HepG2 (cell line): ENCODE results near the gene NPDC1. TPM values are rescaled to one million over a fixed set of nuclear protein-coding genes. Genes with fewer than 3 reads are reported as not detected.
A peak's percentile ranks its signal among the peaks of the same experiment; 100 is the strongest.

ENCODE experiments used
- CEBPG ChIP-seq: IDR thresholded peaks from 2 replicates; pipeline ENCODE4 v1.6.1; 2016
- CHCHD3 ChIP-seq: sonication (generic); formaldehyde crosslinking; IDR thresholded peaks from 2 replicates; pipeline ENCODE4 v1.8.0; 2022; ENCODE audit warnings: mild to moderate bottlenecking, missing genetic modification reagents, moderate library complexity
- ETV5 ChIP-seq: IDR thresholded peaks from 2 replicates; pipeline ENCODE4 v1.6.1; 2018; ENCODE audit warnings: missing biosample characterization, missing genetic modification reagents, inconsistent platforms, borderline replicate concordance
- HOXD1 ChIP-seq: sonication (generic); formaldehyde crosslinking; IDR thresholded peaks from 2 replicates; pipeline ENCODE4 v1.5.0; 2020; ENCODE audit warnings: missing genetic modification reagents
- KLF6 ChIP-seq: IDR thresholded peaks from 2 replicates; pipeline ENCODE4 v1.8.0; 2016; ENCODE audit warnings: missing biosample characterization, missing genetic modification reagents
- NFKBIZ ChIP-seq: IDR thresholded peaks from 2 replicates; pipeline ENCODE4 v1.6.1; 2018; ENCODE audit warnings: missing genetic modification reagents, missing compliant biosample characterization
- SIN3B ChIP-seq: fragments of 150-350 bp; IDR thresholded peaks from 2 replicates; pipeline ENCODE4 v1.6.1; 2014; ENCODE audit warnings: low read length
- ZNF235 ChIP-seq: sonication (generic); formaldehyde crosslinking; IDR thresholded peaks from 2 replicates; pipeline ENCODE4 v1.8.1; 2023; ENCODE audit warnings: mild to moderate bottlenecking, missing genetic modification reagents, borderline replicate concordance
- ZNF451 ChIP-seq: sonication (generic); formaldehyde crosslinking; IDR thresholded peaks from 2 replicates; pipeline ENCODE4 v1.5.0; 2020; ENCODE audit warnings: mild to moderate bottlenecking, missing genetic modification reagents
- ZNF7 ChIP-seq: IDR thresholded peaks from 2 replicates; pipeline ENCODE4 v1.6.1; 2016; ENCODE audit warnings: missing biosample characterization, missing genetic modification reagents
- ZNF710 ChIP-seq: sonication (generic); formaldehyde crosslinking; IDR thresholded peaks from 2 replicates; pipeline ENCODE4 v1.5.0; 2020; ENCODE audit warnings: mild to moderate bottlenecking, missing genetic modification reagents, borderline replicate concordance
- ZNF768 ChIP-seq: sonication (generic); formaldehyde crosslinking; IDR thresholded peaks from 2 replicates; pipeline ENCODE4 v1.4.0; 2020; ENCODE audit warnings: missing genetic modification reagents
- polyA plus RNA-seq, 8 experiments: library from polyadenylated mRNA; depleted of rRNA in 3 of 8; stranded (reverse) in 7 of 8; unstranded in 1 of 8; fragments of >200 nt; fragmentation: Illumina TruSeq in 4 of 8; extraction: Trizol in 4 of 8; gene quantifications; 2 replicates each; pipeline versions ENCODE4 v1.2.1 to v1.2.3, GENCODE V29; 2011 to 2016; ENCODE audit warnings: low read depth in 4 of 8, missing spikeins in 1 of 8, mixed read lengths in 1 of 8; ENCODE audit not compliant: insufficient read depth in 1 of 8
- total RNA-seq, 5 experiments: library from RNA; depleted of rRNA; stranded (reverse); fragments of >200 nt; fragmentation: Illumina TruSeq; extraction: Trizol; gene quantifications; 2 replicates each; pipeline ENCODE4 v1.2.3, GENCODE V29; 2016; ENCODE audit warnings: low read depth in 1 of 5
- TF ChIP-seq, protein P1 (sequence below), 2 experiments: sonication (generic) in 1 of 2; formaldehyde crosslinking in 1 of 2; IDR thresholded peaks; 2 replicates each; pipeline versions ENCODE4 v1.4.0 to v1.6.1; 2018 to 2020; ENCODE audit warnings: missing genetic modification reagents in 2 of 2, borderline replicate concordance in 1 of 2, low read depth in 1 of 2, mild to moderate bottlenecking in 1 of 2, missing biosample characterization in 1 of 2
- TF ChIP-seq, protein P2 (sequence below): sonication (generic); formaldehyde crosslinking; IDR thresholded peaks from 2 replicates; pipeline ENCODE4 v1.5.0; 2020; ENCODE audit warnings: missing genetic modification reagents
- TF ChIP-seq, protein P3 (sequence below): sonication (generic); formaldehyde crosslinking; IDR thresholded peaks from 2 replicates; pipeline ENCODE4 v1.5.1; 2020; ENCODE audit warnings: mild to moderate bottlenecking, missing genetic modification reagents

The NPDC1 gene
- total and polyA plus RNA-seq, 2 of the 13 experiments (the other 11 are each of a cell fraction or from before 2014, with no cell fraction given) = 0.84 to 5.4 TPM

- TF ChIP-seq, protein P1, sequence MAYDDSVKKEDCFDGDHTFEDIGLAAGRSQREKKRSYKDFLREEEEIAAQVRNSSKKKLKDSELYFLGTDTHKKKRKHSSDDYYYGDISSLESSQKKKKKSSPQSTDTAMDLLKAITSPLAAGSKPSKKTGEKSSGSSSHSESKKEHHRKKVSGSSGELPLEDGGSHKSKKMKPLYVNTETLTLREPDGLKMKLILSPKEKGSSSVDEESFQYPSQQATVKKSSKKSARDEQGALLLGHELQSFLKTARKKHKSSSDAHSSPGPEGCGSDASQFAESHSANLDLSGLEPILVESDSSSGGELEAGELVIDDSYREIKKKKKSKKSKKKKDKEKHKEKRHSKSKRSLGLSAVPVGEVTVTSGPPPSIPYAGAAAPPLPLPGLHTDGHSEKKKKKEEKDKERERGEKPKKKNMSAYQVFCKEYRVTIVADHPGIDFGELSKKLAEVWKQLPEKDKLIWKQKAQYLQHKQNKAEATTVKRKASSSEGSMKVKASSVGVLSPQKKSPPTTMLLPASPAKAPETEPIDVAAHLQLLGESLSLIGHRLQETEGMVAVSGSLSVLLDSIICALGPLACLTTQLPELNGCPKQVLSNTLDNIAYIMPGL (CRISPR knock-in tag; IDR thresholded peaks at IDR 0.05; ENCODE audit: borderline replicate concordance in 1 of 2, low read depth in 1 of 2) = no peak
- TF ChIP-seq ZNF7 (no peak), CEBPG (CRISPR knock-in tag) (no peak), ZNF768 (CRISPR knock-in tag) (no peak), ZNF710 (CRISPR knock-in tag) (no peak), CHCHD3 (CRISPR knock-in tag) (no peak), HOXD1 (no peak), ZNF235 (CRISPR knock-in tag) (no peak), ETV5 (CRISPR knock-in tag) (no peak), KLF6 (CRISPR knock-in tag) (no peak), SIN3B (no peak), NFKBIZ (no peak), ZNF451 (CRISPR knock-in tag) (no peak)
- TF ChIP-seq, protein P2, sequence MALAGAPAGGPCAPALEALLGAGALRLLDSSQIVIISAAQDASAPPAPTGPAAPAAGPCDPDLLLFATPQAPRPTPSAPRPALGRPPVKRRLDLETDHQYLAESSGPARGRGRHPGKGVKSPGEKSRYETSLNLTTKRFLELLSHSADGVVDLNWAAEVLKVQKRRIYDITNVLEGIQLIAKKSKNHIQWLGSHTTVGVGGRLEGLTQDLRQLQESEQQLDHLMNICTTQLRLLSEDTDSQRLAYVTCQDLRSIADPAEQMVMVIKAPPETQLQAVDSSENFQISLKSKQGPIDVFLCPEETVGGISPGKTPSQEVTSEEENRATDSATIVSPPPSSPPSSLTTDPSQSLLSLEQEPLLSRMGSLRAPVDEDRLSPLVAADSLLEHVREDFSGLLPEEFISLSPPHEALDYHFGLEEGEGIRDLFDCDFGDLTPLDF = no peak
- TF ChIP-seq, protein P3, sequence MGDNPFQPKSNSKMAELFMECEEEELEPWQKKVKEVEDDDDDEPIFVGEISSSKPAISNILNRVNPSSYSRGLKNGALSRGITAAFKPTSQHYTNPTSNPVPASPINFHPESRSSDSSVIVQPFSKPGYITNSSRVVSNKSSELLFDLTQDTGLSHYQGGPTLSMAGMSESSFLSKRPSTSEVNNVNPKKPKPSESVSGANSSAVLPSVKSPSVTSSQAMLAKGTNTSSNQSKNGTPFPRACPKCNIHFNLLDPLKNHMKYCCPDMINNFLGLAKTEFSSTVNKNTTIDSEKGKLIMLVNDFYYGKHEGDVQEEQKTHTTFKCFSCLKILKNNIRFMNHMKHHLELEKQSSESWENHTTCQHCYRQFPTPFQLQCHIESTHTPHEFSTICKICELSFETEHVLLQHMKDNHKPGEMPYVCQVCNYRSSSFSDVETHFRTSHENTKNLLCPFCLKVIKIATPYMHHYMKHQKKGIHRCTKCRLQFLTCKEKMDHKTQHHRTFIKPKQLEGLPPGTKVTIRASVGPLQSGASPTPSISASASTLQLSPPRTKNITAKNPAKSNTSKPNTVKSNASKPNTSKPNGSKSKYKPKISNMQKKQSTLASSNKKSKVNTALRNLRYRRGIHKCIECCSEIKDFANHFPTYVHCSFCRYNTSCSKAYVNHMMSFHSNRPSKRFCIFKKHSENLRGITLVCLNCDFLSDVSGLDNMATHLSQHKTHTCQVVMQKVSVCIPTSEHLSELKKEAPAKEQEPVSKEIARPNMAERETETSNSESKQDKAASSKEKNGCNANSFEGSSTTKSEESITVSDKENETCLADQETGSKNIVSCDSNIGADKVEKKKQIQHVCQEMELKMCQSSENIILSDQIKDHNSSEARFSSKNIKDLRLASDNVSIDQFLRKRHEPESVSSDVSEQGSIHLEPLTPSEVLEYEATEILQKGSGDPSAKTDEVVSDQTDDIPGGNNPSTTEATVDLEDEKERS = 0 out of 2 replicates have a peak, but pooled peaks have one; percentile 29
Observed at GRCh38 chr9:137077758-137078693, 32.0 kb upstream of the NPDC1 start (continued).
